Endometrial microvascular endothelial cells (primary cell): ENCODE results near the gene SNX2. TPM values are rescaled to one million over a fixed set of nuclear protein-coding genes. Genes with fewer than 3 reads are reported as not detected.
"Not testable (repeated sequence)": the region's sequence is repeated elsewhere in the genome, so short reads cannot be mapped to it uniquely, and the experiment has no call there.

ENCODE experiments used
- in situ Hi-C: cut with HindIII; loops from 2 replicates; pipeline ENCODE4 v1.10.0; 2017; ENCODE audit warnings: low sequenced_read_pairs, low pct_unique_long_range_greater_than_20kb; ENCODE audit errors: inconsistent ontology term
- total RNA-seq: library from RNA; depleted of rRNA; stranded (reverse); fragments of >200 nt; gene quantifications from one replicate; pipeline ENCODE4 v1.2.3, GENCODE V29; 2015; ENCODE audit errors: inconsistent ontology term

The SNX2 gene
- total RNA-seq, 1 donor from 2014 or later: 57.0 TPM

- in situ Hi-C loops: not testable (repeated sequence)
These were observed 13.0 kb upstream of the SNX2 start for GRCh38 chr5:122761896-122762295.

- in situ Hi-C loops: no loop called here
These were observed 8.8 kb upstream of the SNX2 start for GRCh38 chr5:122766130-122766529.

GRCh38 chr5:122770477-122770876 is 4.4 kb upstream of the SNX2 start:
- in situ Hi-C loops: no loop called here

GRCh38 chr5:122772446-122772845 is 2.4 kb upstream of the SNX2 start:
- in situ Hi-C loops: no loop called here

GRCh38 chr5:122773619-122774018 is 1.3 kb upstream of the SNX2 start:
- in situ Hi-C loops: no loop called here

GRCh38 chr5:122774519-122774860 is 390 bp upstream of the SNX2 start:
- in situ Hi-C loops: no loop called here

GRCh38 chr5:122775550-122776542 is 966 bp downstream of the SNX2 start:
- in situ Hi-C loops: no loop called here

GRCh38 chr5:122778157-122778556 is 3.3 kb downstream of the SNX2 start:
- in situ Hi-C loops: no loop called here

GRCh38 chr5:122779451-122779850 is 4.6 kb downstream of the SNX2 start:
- in situ Hi-C loops: no loop called here

GRCh38 chr5:122780296-122780695 is 5.4 kb downstream of the SNX2 start:
- in situ Hi-C loops: no loop called here

- in situ Hi-C loops: no loop called here
These were observed 6.6 kb downstream of the SNX2 start for GRCh38 chr5:122781465-122781864.

- in situ Hi-C loops: no loop called here
These were observed 10.4 kb downstream of the SNX2 start for GRCh38 chr5:122785294-122785693.

GRCh38 chr5:122788371-122788770 is 13.5 kb downstream of the SNX2 start:
- in situ Hi-C loops: no loop called here

- in situ Hi-C loops: no loop called here
These were observed 14.1 kb downstream of the SNX2 start for GRCh38 chr5:122788996-122789395.

GRCh38 chr5:122789461-122790171 is 14.7 kb downstream of the SNX2 start:
- in situ Hi-C loops: no loop called here

- in situ Hi-C loops: no loop called here
These were observed 15.6 kb downstream of the SNX2 start for GRCh38 chr5:122790354-122791103.

- in situ Hi-C loops: no loop called here
These were observed 30.6 kb downstream of the SNX2 start for GRCh38 chr5:122805481-122805880.

- in situ Hi-C loops: no loop called here
These were observed 35.5 kb downstream of the SNX2 start for GRCh38 chr5:122810405-122810804.

- in situ Hi-C loops: no loop called here
These were observed 40.4 kb downstream of the SNX2 start for GRCh38 chr5:122815218-122815767.
